Activated CD8-positive, alpha-beta T cell treated with anti-CD3 and anti-CD28 coated beads, Interleukin-2, amount 10 ng/mL, durations not matched to agents 7 days and 5 days (primary cell): ENCODE results near the gene MANBA. TPM values are rescaled to one million over a fixed set of nuclear protein-coding genes. Genes with fewer than 3 reads are reported as not detected.

Experiments used
- ATAC-seq: fragments of 150-1000 bp; cut with Tn5 transposase; one replicate; pipeline ENCODE4 v1.10.0; 2021; ENCODE audit warnings: moderate library complexity
- CTCF ChIA-PET: fragments of 350-600 bp; sonication (Branson Sonifier 250); formaldehyde crosslinking; loops from one replicate; lab custom pipeline; 2021; ENCODE audit warnings: antibody characterized with exemption; lab: Charles Lee
- POLR2A ChIA-PET: fragments of 350-600 bp; sonication (Branson Sonifier 250); formaldehyde crosslinking; loops from one replicate; lab custom pipeline; 2021; ENCODE audit warnings: antibody characterized with exemption; lab: Charles Lee
- DNase-seq: peaks from one replicate; pipeline ENCODE4 v3.0.0-alpha.2; 2020
- H3K27ac Mint-ChIP-seq: one replicate; pipeline ENCODE4 v1.8.0; 2021; ENCODE audit warnings: mild to moderate bottlenecking, mixed read lengths
- H3K27me3 Mint-ChIP-seq: one replicate; pipeline ENCODE4 v1.8.0; 2021; ENCODE audit warnings: low read depth, mixed read lengths
- H3K36me3 Mint-ChIP-seq: one replicate; pipeline ENCODE4 v1.8.0; 2021; ENCODE audit warnings: low read depth, mixed read lengths
- H3K4me1 Mint-ChIP-seq: one replicate; pipeline ENCODE4 v1.8.0; 2021; ENCODE audit warnings: low read depth, mixed read lengths
- H3K4me3 Mint-ChIP-seq: one replicate; pipeline ENCODE4 v1.8.0; 2021; ENCODE audit warnings: mild to moderate bottlenecking, mixed read lengths
- H3K9me3 Mint-ChIP-seq: one replicate; pipeline ENCODE4 v1.8.0; 2022; ENCODE audit warnings: mixed read lengths; ENCODE audit not compliant: insufficient read depth
- total RNA-seq, 2 experiments: library from RNA; stranded (reverse); gene quantifications; one replicate each; pipeline ENCODE4 v1.2.3, GENCODE V29; 2021

Gene MANBA
- total RNA-seq, 2 experiments from 2014 or later: 15.1 to 16.6 TPM

DNA sequence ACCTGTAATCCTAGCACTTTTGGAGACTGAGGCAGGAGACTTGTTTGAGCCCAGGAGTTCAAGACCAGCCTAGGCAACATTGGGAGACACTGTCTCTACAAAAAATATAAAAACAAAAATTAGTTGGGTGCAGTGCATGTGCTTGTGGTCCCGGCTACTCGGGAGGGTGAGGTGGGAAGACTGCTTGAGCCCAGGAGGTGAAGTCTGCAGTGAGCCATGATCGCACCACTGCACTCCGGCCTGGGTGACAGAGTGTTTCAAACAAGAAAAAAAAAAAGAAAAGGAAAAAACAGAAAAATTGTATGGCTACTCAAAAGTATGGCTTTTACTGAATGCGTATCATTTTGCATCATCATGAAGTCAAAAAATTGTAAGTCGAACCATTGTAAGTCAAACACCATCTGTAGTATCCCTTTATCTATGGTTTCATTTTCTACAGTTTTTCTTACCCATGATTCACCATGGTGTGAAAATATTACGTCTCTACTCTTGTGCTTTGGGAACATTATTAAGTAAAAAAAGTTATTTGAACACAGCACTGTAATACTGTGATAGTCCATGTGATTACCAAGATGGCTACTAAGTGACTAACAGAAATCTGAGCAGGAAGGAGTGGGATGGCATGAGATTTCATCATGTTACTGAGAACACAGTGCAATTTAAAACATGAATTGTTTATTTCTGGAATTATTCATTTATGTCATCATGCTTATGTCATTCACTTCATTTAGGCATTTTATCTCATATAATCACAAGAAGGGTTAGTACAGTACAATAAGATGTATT is 26.5 kb upstream of the MANBA start:
- ChIA-PET CTCF (no interaction called here), POLR2A (interaction anchor here (1.0 kb wide), 1 partner anchor 40 kb away, joined by 3 read pairs; the partner anchor contains the start of gene UBE2D3)
- DNase-seq (no peak), ATAC-seq (no peak)
- Mint-ChIP-seq H3K27ac (no peak overlapping the region), H3K36me3 (peaks cover 11% of the 10 kb centered on the region), H3K4me1 (peaks cover 2% of the 10 kb centered on the region), H3K4me3 (no peak overlapping the region), H3K9me3 (no peaks in the 10 kb centered on the region), H3K27me3 (no peaks in the 10 kb centered on the region)

DNA sequence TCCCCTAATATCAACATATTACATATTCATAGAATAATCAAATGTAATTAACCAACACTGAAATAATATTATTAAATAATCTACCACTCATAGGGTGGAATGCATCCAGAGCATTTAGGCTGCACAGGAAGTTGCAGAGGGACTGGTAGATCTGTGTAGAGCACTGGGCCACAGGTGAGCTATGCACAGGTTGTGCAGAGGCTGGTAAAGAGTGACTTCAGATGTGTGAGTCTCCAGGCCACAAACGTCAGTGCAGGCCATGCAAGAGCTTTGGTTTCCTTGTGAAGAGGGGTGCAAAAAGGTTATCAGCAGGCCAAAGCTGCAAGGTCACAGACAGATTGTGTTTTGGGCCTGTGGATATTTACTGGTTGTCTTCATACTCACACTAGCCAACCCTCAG is 25.5 kb upstream of the MANBA start:
- POLR2A ChIA-PET: no interaction called here
- peaks cover 3% of the 10 kb centered on the region for H3K36me3 Mint-ChIP-seq

DNA sequence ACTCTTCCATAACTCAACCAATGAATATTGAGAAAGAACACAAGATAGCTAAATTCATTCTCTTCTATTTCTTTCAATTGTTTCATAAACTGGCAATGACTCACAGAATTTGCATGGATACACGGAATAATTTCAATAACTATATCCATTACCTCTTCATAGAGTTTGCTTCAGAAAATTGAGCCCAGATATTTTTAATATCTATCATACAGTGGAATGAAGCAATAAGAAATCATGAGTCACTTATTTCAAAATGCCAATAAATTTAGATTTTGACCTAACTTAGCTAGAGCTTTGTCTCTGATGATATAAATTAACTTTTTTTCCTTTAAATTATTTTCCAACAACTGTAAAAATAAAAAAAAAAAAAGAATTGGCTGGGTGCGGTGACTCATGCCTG is 22.2 kb upstream of the MANBA start:
- no peaks in the 10 kb centered on the region for H3K36me3 Mint-ChIP-seq
- ChIA-PET POLR2A (no interaction called here), CTCF (no interaction called here)
- peaks cover 6% of the 10 kb centered on the region for H3K27me3 Mint-ChIP-seq
- no peak for DNase-seq
- no peaks in the 10 kb centered on the region for H3K4me1 Mint-ChIP-seq
- no peaks in the 10 kb centered on the region for H3K9me3 Mint-ChIP-seq
- no peak overlapping the region for H3K27ac Mint-ChIP-seq
- no peak for ATAC-seq
- H3K4me3 Mint-ChIP-seq: no peak overlapping the region

More for the DNA sequence above, 25.5 kb upstream of the MANBA start:
- CTCF ChIA-PET: no interaction called here
- Mint-ChIP-seq H3K27ac (no peak overlapping the region), H3K4me1 (no peaks in the 10 kb centered on the region), H3K9me3 (no peaks in the 10 kb centered on the region), H3K4me3 (no peak overlapping the region), H3K27me3 (peaks cover 6% of the 10 kb centered on the region)
- no peak for ATAC-seq
- DNase-seq: no peak

DNA sequence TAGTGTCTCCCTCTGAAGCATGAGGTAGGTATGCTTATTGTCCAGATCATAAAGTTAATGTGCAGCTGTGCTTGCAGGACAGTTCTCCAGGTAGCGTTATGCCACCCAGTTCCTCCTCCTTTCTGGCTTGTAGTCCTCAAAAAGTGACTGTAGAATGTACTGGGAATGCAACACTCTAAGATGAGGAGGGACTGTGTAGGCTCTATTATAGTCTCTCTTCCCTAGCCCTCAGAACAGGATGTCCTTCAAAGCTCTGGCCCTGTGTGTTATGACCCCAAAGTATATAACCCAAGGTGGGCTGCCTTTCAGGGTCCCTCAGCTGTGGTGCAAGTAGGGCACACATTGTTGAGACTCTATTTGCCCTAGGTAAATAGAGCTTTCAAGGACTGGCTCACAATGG is 20.8 kb upstream of the MANBA start:
- CTCF ChIA-PET: interaction anchor here (0.9 kb wide), 1 partner anchor 227 kb away, joined by 3 read pairs; no protein-coding TSS in a partner anchor

DNA sequence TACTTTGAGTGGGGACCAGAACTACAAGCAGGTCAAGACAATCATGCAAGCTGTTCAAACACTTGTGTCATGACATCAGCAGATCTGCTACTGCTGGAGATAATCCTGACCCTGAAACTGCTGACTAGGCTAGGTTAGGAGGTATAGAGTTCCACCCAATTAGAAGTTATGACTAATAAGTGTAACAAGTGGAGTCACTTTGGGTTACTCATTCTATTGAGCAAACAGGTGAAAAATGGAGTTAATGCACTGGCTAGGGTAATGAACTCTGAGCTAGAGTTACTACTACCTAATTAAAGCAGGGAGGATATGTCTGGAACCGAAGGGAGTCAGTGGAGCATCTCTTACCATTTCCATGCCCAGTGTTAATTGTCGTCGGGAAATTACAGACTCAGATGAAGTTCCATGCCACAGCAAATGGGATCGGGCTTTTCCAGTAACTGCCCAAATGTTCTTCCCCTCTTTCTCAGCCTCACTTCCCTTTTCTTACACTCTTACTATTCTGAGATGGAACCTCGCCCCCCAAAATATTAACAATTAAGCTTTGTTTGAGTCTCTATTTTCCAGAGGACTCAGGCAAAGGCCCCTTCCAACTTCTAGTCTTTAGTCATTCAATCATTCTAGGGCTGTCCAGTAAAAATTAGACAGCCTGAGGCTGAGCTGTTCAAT is 19.8 kb upstream of the MANBA start:
- no peak overlapping the region for H3K4me3 Mint-ChIP-seq
- no peak for ATAC-seq
- no peak overlapping the region for H3K27ac Mint-ChIP-seq
- no peaks in the 10 kb centered on the region for H3K4me1 Mint-ChIP-seq
- no peak for DNase-seq
- H3K27me3 Mint-ChIP-seq: peaks cover 9% of the 10 kb centered on the region
- H3K36me3 Mint-ChIP-seq: no peaks in the 10 kb centered on the region
- POLR2A ChIA-PET: no interaction called here
- no peaks in the 10 kb centered on the region for H3K9me3 Mint-ChIP-seq
- CTCF ChIA-PET: interaction anchor here (0.9 kb wide), 1 partner anchor 228 kb away, joined by 3 read pairs; no protein-coding TSS in a partner anchor

More for the DNA sequence above, 20.8 kb upstream of the MANBA start:
- H3K27ac Mint-ChIP-seq: no peak overlapping the region
- POLR2A ChIA-PET: no interaction called here
- ATAC-seq (no peak), DNase-seq (no peak)
- peaks cover 9% of the 10 kb centered on the region for H3K27me3 Mint-ChIP-seq
- no peak overlapping the region for H3K4me3 Mint-ChIP-seq
- no peaks in the 10 kb centered on the region for H3K9me3 Mint-ChIP-seq
- H3K36me3 Mint-ChIP-seq: no peaks in the 10 kb centered on the region
- no peaks in the 10 kb centered on the region for H3K4me1 Mint-ChIP-seq

DNA sequence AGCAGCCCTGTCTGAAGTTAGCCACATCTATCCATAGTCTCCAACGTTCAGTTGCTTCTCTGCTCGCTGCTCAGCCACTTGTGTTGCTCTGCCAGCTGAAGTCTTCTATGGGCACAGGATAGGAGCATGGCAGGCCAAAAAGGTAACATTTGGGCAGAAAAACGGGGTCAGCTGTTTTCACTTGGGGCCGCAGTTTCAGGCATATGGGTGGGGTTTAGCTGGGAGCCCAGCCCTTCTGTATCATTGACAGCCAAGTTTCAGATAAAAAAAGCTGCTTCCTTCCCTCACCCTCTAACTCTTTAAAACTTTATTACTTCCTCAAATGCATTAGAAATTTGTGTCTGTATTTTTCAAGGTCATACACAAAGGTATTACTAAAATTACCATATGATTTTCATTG is 18.4 kb upstream of the MANBA start:
- H3K4me1 Mint-ChIP-seq: no peaks in the 10 kb centered on the region
- no peak overlapping the region for H3K4me3 Mint-ChIP-seq
- no peak overlapping the region for H3K27ac Mint-ChIP-seq
- DNase-seq (no peak), ATAC-seq (no peak)
- POLR2A ChIA-PET: no interaction called here
- CTCF ChIA-PET: no interaction called here
- no peaks in the 10 kb centered on the region for H3K36me3 Mint-ChIP-seq
- no peaks in the 10 kb centered on the region for H3K9me3 Mint-ChIP-seq
- peaks cover 9% of the 10 kb centered on the region for H3K27me3 Mint-ChIP-seq

DNA sequence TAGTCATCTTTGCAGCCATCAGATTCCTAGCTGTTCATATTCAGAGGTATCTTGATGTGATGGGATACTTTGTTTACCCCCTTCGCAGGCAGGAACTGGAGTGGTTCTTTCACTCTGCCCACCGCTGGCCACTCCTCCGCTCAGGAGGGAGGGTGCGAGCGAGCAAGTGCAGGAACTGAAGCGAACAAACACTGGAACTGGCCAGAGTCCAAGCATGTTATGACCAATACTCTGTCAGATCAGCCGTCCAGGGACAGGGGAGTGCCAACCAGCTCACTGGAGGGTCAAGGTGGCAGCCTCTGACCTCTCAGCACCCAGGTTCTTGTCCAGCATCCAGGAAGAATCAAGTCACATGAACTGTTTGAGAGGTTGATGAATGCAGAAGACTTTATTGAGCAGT is 18.0 kb upstream of the MANBA start:
- POLR2A ChIA-PET: no interaction called here
- no peaks in the 10 kb centered on the region for H3K36me3 Mint-ChIP-seq
- no peaks in the 10 kb centered on the region for H3K9me3 Mint-ChIP-seq
- ATAC-seq (no peak), DNase-seq (no peak)
- peaks cover 9% of the 10 kb centered on the region for H3K27me3 Mint-ChIP-seq
- H3K4me1 Mint-ChIP-seq: no peaks in the 10 kb centered on the region
- no peak overlapping the region for H3K4me3 Mint-ChIP-seq
- no peak overlapping the region for H3K27ac Mint-ChIP-seq
- CTCF ChIA-PET: no interaction called here

DNA sequence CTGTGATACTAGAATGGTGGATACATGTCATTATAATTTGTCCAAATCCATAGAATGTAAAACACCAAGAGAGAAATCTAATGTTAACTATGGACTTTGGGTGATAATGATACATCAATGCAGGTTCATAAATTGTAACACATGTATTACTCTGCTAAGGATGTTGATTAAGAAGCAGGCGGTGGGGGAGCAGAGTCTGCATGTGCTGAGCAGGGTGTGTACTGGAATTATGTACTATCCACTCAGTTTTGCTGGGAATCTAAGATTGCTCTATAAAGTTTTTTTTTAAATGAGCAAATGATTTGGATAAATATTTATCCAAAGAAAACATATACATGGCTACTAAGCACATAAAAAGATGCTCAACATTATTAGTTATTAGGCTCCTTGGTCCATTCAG is 15.0 kb upstream of the MANBA start:
- DNase-seq (no peak), ATAC-seq (no peak)
- no peak overlapping the region for H3K27ac Mint-ChIP-seq
- H3K27me3 Mint-ChIP-seq: peaks cover 2% of the 10 kb centered on the region
- no peaks in the 10 kb centered on the region for H3K4me1 Mint-ChIP-seq
- ChIA-PET POLR2A (no interaction called here), CTCF (no interaction called here)
- H3K9me3 Mint-ChIP-seq: no peaks in the 10 kb centered on the region
- no peak overlapping the region for H3K4me3 Mint-ChIP-seq
- H3K36me3 Mint-ChIP-seq: no peaks in the 10 kb centered on the region

DNA sequence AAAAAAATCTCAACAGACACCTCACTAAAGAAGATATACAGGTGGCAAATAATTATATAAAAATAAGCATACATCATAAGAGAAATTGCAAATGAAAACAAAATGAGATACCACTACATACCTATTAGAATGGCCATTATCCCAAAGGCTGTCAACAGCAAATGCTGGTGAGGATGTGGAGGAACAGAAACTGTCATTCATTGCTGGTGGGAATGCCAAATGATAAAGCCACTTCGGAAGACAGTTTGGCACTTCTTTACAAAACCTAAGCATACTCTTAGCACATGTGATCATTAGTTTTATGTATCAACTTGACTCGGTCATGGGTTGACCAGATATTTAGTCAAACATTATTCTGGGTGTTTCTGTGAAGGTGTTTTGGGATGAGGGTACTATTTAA is 13.5 kb upstream of the MANBA start:
- ChIA-PET POLR2A (no interaction called here), CTCF (no interaction called here)
- Mint-ChIP-seq H3K9me3 (no peaks in the 10 kb centered on the region), H3K4me3 (no peak overlapping the region), H3K27me3 (peaks cover 4% of the 10 kb centered on the region), H3K36me3 (no peaks in the 10 kb centered on the region), H3K4me1 (no peaks in the 10 kb centered on the region), H3K27ac (no peak overlapping the region)
- DNase-seq: no peak
- ATAC-seq: no peak

DNA sequence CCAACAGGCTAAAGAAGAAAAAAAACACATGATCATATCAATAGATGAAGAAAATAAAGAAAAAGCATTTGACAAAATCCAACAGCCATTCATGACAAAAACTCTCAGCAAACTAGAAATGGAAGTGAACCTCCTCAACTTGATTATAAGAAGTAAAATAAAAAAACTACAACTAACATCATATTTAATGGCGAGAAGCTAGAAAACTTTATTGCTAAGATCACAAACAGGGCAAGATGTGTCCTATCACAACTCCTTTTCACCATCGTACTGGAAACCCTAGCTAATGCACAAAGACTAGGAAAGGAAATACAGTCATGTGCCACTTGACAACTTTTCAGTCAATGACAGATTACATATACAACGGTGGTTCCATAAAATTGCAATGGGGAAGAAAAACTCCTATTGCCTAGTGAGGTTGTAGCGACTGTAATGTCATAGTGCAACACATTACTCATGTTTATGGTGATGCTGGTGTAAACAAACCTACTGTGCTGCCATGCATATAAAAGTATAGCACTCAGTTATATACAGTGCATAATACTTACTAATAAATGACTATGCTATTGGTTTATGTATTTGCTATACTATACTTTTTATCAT is 12.1 kb upstream of the MANBA start:
- Mint-ChIP-seq H3K9me3 (no peaks in the 10 kb centered on the region), H3K36me3 (no peaks in the 10 kb centered on the region), H3K27ac (no peak overlapping the region), H3K4me3 (no peak overlapping the region), H3K4me1 (no peaks in the 10 kb centered on the region), H3K27me3 (peaks cover 6% of the 10 kb centered on the region)
- no peak for DNase-seq
- ChIA-PET CTCF (no interaction called here), POLR2A (no interaction called here)
- ATAC-seq: no peak

DNA sequence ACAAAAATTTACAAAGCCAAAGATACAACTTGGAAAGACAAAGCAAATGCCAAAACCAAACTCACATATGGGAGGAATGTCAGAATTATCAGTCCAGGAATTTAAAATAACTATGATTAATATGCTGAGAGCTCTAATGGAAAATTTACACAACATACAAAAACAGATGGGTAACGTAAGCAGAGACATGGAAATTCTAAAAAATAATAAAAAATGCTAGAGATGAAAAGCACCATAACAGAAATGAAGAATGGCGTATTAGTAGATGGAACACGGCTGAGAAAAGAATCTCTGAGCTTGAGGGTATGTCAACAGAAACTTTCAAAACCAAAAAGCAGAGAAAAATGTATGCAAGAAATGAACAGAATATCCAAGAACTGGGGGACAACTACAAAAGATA is 4.1 kb upstream of the MANBA start:
- no peak overlapping the region for H3K27ac Mint-ChIP-seq
- H3K27me3 Mint-ChIP-seq: peaks cover 4% of the 10 kb centered on the region
- ChIA-PET CTCF (no interaction called here), POLR2A (interaction anchor here (0.6 kb wide), 1 partner anchor 276 kb away, joined by 5 read pairs; no protein-coding TSS in a partner anchor)
- H3K36me3 Mint-ChIP-seq: no peaks in the 10 kb centered on the region
- ATAC-seq (no peak), DNase-seq (no peak)
- peaks cover 11% of the 10 kb centered on the region for H3K4me1 Mint-ChIP-seq
- H3K4me3 Mint-ChIP-seq: no peak overlapping the region
- no peaks in the 10 kb centered on the region for H3K9me3 Mint-ChIP-seq

DNA sequence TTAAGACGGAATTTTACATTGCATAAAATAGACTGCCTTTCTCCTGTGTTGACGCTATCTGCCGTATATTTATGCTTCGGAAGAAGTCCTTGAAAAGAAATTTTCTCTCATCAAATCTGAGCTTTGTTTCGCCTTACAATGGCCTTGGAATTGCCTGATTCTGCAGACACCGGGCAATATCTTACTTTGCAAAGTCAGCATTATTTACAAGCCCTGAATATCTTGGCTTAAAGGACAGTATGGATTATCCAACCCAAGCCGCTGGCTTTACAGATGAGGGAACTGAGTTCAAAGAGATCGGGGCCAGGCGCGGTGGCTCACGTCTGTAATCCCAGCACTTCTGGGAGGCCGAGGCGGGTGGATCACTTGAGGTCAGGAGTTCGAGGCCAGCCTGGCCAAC is 1.1 kb upstream of the MANBA start:
- ChIA-PET POLR2A (interaction anchor here (1.2 to 3.1 kb wide), 5 partner anchors 24 to 261 kb away, joined by 4 to 26 read pairs (median 6); partner anchors contain the start of genes NFKB1 and UBE2D3), CTCF (interaction anchor here (0.7 to 1.2 kb wide), 5 partner anchors 16 to 338 kb away, joined by 3 to 4 read pairs (median 3); no protein-coding TSS in a partner anchor)
- H3K36me3 Mint-ChIP-seq: peaks cover 7% of the 10 kb centered on the region
- no peak overlapping the region for H3K27ac Mint-ChIP-seq
- no peaks in the 10 kb centered on the region for H3K27me3 Mint-ChIP-seq
- H3K4me1 Mint-ChIP-seq: peaks cover 31% of the 10 kb centered on the region
- DNase-seq: no peak
- no peak overlapping the region for H3K4me3 Mint-ChIP-seq
- ATAC-seq: no peak
- no peaks in the 10 kb centered on the region for H3K9me3 Mint-ChIP-seq
